GM21447 (cell line): ENCODE measurements around the gene HLA-DRB5.
"Not testable (repeated sequence)": the region's sequence is repeated elsewhere in the genome, so short reads cannot be mapped to it uniquely, and the experiment has no call there.

Experiments
- ATAC-seq: cut with Tn5 transposase; IDR thresholded peaks from one replicate; pipeline ENCODE4 v1.9.1; 2021; ENCODE audit not compliant: unreplicated experiment

HLA-DRB5 gene

DNA sequence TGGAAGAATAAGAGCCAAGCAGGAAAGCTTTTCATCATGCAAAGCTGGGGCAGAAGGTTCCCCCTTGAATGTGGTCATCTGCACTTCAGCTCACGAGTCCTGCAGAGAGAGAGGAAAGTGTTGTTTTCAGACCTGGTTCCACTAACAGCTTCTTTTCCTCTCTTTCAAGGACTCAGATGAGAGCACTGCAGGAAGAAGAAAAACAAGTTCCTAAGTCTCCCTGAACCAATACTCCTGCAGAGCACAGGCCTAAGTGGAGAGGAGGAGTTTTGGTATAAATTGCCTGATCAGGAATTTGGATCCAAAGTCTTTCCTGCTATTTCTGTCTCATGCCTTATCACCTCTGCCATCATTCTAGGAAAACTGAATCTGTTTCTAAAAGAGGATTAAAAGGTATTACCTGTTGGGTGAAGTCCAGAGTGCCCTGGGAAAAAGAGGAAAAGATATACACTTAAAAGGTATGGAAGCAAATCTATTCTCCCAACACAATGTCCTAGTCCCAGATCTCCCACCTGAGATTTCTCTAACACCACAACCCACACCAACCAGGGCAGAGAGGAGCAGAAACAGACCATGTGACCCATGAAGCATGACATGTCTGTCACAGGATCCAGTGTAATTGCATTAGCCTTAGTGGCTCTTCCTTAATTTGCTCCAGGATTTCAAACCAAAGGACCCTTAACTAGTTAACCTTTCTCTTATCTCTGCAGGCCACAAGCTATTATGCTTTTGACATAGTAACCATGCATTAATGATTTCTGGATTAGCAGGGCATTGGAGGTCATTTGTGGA, 12.2 kb downstream of the HLA-DRB5 start:
- no peak for ATAC-seq

DNA sequence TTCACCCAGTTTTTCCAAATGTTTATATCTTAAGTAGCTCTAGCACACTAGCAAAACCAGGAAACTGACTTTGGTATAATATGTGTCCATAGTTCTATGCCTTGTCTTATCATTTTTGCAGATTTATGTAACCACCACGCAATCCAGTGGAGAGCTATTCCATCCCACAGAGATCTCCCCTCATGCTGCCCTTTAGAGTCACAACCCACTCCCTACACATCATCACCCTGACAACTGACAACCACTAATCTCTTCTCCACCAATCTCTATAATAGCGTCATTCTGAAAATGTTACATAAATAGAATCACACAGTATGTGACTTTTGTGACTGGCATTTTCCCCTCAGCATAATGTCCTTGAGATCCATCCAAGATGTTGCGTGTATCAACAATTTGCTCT, 29.1 kb downstream of the HLA-DRB5 start:
- ATAC-seq = no peak

DNA sequence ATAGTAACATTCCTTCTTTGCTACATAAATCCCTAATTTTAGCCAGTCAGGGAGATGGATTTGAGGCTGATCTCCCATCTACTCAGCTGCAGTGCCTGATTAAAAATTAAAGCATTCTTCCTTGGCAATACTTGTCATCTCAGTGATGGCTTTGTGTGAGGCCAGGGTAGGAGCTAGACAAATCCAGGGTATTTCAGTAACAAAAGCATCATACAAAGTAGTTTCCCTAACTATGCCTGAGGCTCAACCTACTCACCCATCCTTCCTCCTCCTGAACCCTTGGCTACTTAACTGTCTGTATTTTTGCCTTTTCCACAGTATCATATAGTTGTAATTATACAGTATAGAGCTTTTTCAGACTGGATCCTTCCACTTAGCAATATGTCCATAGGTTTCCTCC, 37.7 kb downstream of the HLA-DRB5 start:
- ATAC-seq = no peak

DNA sequence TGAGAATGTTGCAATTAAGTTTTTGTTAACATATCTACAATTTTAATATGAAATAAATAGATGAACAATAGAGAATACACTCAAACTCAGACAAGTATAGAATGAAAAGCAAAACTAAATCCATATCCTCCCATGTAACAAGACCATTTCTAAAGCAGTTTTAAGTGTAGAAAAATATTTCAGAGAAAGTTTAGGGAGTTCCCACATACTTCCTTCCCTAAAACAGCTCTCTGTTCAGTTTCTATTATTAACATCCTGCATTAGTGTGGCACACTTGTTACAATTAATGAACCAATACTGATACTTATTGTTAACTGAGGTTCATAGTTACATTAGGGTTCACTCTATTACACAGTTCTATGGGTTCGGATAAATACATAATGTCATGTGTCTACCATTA, 38.4 kb downstream of the HLA-DRB5 start:
- ATAC-seq = no peak

DNA sequence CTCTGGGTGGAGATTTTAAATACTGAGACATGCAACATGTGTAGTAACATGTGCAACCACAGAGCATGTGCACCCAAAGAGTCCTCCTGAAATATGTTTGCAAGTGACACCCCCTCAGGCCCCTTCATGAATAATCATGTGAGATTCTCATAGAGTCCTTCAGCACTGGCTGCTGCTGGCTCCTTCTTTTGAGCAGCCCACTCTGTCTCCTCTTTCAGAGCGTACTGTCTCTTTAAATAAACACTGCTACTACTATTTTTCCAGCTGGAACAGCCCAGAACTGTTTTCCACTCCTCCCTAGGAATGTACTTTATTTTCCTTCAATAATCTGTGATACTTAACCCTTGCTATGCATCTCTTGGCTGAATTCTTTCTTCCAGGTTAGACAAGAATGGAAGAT, 42.0 kb downstream of the HLA-DRB5 start:
- ATAC-seq = no peak

DNA sequence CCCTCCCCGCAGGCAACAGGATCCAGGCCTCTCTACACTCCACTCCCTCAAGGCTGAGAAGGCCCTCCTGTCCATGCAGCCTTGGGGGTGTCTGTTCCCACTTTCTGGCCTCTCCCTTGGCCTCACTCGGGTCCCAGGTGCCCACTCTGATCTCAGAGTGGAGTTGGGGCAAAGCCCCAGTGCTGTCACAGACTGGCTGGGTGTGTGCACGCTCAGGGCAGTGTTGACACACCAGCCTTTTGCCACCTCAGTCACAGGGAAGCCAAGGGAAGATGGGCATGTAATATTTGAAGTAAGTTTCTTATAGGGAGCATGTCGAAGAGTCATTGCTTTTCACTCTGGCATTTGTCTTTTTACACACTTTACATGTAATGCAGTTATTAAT, 45.5 kb downstream of the HLA-DRB5 start:
- no peak for ATAC-seq

DNA sequence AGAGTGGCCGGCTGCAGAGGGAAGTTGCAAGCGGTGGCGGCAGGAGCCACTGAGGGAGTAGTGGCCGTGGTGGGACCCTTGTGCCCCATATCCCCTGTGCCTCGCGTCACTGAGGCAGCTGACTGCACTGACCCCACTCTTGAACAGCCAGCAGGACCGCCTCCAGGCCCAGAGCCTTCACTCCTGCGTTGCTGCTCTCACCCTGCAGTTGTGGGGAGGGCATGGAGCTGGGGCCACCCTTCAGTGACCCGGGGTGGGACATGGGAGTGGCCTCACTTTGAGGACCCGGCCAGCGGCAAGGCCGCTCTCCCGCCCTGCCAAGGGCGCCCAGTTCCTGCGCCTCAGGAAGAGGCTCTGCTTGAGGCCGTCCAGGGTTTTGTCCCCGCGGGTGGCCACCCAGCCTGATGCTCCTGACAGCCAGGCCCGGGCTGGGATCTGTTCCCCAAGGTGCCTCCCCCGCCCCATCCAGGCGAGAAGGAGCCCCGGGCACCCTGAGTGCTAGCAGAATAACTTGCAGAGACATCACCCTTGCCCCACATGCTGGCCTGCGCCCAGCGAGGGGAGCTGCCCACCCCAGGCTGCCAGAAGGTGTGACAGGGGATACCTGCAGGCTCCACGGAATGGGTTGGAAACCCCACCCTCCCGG, 46.0 kb downstream of the HLA-DRB5 start:
- no peak for ATAC-seq

DNA sequence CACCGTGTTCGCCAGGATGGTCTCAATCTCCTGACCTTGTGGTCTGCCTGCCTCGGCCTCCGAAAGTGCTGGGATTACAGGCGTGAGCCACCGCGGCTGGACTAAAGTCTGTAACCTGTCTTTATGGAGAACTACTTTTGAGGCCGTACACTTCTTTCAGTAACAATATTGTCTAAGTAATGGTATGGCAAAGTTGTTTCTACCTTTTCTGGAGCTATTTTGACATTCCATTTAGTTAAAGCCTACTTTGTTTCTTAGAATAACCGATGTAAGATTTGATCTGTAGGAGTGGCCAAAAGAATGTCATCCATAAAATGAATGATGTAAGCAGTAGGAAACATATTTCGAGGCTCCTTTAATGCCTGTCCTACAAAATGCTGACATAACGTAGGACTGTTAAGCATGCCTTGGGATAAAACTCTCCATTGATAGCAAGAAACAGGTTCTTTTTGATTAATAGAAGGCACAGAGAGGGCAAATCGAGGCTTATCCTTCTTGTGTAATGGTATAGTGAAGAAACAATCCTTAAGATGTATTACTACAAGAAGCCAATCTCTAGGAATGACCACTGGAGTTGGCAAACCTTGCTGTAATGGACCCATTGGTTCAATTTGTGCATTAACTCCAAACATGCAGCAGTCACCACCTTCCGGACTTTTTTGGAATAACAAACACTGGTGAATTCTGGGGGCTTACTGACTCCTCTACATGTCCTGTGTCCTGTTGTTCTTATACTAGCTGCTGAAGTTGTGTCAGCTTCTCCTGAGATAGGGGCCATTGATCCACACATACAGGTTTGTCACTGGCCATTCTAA, 54.5 kb downstream of the HLA-DRB5 start:
- ATAC-seq = no peak

DNA sequence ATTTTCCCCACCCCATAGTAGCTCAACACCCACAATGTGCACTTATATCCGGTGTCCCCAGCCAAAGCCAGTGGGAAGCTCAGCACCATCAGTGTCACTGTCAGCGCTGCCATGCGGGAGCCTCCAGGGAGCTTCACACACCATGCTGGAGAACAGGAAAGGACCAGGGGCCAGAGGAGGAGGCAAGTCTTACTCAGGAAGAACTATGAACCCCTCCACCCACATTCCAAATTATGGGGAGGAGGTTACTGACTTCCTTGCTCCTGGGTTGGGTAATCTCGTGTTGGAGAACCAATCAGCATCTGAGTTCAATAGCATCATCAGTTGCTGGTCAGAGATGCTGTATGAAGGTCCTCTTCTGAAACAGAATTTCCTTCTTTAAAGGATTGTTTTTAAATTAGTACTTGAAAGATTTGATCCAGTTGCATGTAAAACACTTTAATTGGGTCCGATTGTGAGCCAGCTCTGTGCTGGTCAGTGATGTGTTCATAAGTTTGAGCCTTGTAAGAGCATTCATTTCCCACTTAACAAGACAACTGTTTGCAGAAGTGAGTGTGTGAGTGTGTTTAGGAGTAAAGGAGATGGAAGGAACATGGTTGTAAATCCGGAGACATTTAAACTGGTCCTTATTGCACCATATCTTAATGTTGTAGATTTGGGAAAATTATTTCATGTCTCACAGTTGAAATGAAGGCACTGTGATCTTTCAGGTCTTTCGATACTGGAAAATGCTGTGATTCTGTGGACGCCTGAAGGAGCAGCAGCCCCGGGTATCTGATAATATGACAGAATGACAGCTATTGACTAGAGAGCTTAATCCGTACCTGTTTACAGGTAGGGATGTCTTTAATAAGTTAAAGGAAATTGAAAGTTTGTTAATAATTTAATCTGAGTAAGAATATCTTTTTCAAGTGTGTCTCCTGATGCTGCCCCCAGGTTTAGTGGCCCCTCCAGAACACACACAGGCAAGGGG, 56.4 kb downstream of the HLA-DRB5 start:
- ATAC-seq = peak; percentile 95

DNA sequence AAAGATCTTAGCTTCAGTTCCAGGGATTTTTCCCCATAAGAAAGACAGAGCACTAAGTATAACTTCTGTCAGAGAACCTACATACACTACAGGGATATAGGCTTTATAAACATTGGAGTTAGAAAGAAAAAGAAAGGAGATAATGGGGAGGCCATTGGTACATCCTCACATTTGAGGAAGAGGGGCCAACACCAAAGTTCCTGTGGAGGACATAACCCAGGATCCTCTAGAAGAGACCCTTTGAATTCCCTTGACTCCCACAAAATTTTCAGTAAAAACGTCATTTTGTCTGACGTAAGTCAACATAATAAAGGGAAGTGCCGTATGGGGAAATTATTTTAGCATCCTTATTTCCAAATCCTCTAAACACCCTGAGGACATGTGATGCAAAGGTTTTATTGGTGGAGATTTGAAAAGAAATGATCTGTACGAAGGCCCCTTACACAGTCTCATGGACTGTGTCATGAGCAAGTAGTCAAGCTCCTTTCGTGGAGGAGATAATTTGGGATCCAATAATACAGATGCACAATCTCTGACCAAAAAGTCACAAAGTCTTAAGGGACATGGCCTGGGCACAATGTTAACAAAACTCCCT, 57.2 kb downstream of the HLA-DRB5 start:
- no peak for ATAC-seq

DNA sequence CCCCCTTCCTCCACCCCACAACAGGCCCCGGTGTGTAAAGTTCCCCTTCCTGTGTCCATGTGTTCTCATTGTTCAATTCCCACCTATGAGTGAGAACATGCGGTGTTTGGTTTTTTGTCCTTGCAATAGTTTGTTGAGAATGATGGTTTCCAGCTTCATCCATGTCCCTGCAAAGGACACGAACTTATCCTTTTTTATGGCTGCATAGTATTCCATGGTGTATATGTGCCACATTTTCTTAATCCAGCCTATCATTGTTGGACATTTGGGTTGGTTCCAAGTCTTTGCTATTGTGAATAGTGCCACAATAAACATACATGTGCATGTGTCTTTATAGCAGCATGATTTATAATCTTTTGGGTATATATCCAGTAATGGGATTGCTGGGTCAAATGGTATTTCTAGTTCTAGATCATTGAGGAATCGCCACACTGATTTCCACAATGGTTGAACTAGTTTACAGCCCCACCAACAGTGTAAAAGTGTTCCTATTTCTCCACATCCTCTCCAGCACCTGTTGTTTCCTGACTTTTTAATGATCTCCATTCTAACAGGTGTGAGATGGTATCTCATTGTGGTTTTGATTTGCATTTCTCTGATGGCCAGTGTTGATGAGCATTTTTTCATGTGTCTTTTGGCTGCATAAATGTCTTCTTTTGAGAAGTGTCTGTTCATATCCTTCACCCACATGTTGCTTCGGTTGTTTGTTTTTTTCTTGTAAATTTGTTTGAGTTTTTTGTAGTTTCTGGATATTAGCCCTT, 62.2 kb downstream of the HLA-DRB5 start:
- not testable (repeated sequence) for ATAC-seq
